Left lung (tissue), 14 donors: ENCODE data around the gene RCBTB2. TPM values are rescaled to one million over a fixed set of nuclear protein-coding genes. Genes with fewer than 3 reads are reported as not detected.
"Not testable (repeated sequence)": the region's sequence is repeated elsewhere in the genome, so short reads cannot be mapped to it uniquely, and the experiment has no call there.

Experiments
- ATAC-seq: fragments of 200-7000 bp; cut with Tn5 transposase; one replicate; pipeline ENCODE4 v1.9.1; 2020; ENCODE audit warnings: moderate library complexity
- DNase-seq, 4 donors: peaks; one replicate each; pipeline ENCODE4 v3.0.0-alpha.2; 2013 to 2020
- H3K27ac ChIP-seq, 2 donors: fragments of 200-600 bp; sonication (generic) in 1 of 2; one replicate each; pipeline versions ENCODE4 v1.5.0 to v1.8.0; 2020 to 2021
- H3K27me3 ChIP-seq, 2 donors: fragments of 200-600 bp; sonication (generic) in 1 of 2; one replicate each; pipeline versions ENCODE4 v1.5.0 to v1.8.0; 2020 to 2021
- H3K36me3 ChIP-seq, 2 donors: fragments of 200-600 bp; sonication (generic) in 1 of 2; one replicate each; pipeline versions ENCODE4 v1.5.0 to v1.8.0; 2020 to 2021
- H3K4me1 ChIP-seq, 2 donors: fragments of 200-600 bp; one replicate each; pipeline ENCODE4 v1.8.0; 2021
- H3K4me3 ChIP-seq, 2 donors: fragments of 200-600 bp; sonication (generic) in 1 of 2; one replicate each; pipeline versions ENCODE4 v1.5.0 to v1.8.0; 2020 to 2021; ENCODE audit warnings: mild to moderate bottlenecking in 1 of 2
- H3K9me3 ChIP-seq, 2 donors: fragments of 200-600 bp; sonication (generic) in 1 of 2; one replicate each; pipeline versions ENCODE4 v1.5.0 to v1.8.0; 2020 to 2021
- intact Hi-C, 2 donors: fragments of 100-400 bp; cut with DNase I; formaldehyde crosslinking; loops; one replicate each; pipeline versions ENCODE4 v1.11.2 to v1.14.2; 2022
- long read RNA-seq, 12 donors: library from polyadenylated mRNA in 2 of 12; unstranded in 2 of 12; transcript quantifications; one replicate each; pipeline ENCODE4 v2.0.0 and lab custom pipeline, GENCODE V29; 2019 to 2026
- polyA plus RNA-seq, 6 donors: library from polyadenylated mRNA; unstranded; fragments of 120-200 nt; gene quantifications; one replicate each; pipeline ENCODE4 v1.2.1, GENCODE V29; 2013; ENCODE audit not compliant: insufficient read length in 6 of 6
- total RNA-seq, 2 donors: library from RNA; stranded (reverse); fragmentation: NEBNext Ultra II Directional; extraction: Animal tissue kit (Norgen Biotek cat#: 25700); gene quantifications; one replicate each; pipeline ENCODE4 v1.2.1, GENCODE V29; 2021
- TF ChIP-seq, protein P1 (sequence below), 2 donors: fragments of 200-600 bp; sonication (generic) in 1 of 2; IDR thresholded peaks; one replicate each; pipeline versions ENCODE4 v1.5.0 to v1.8.0; 2021; ENCODE audit warnings: antibody characterized with exemption in 2 of 2
- donor health status: DM: no; HTN: yes; CAD: no.
- donor health status: DM: no; HTN: no; CAD: no.

Gene RCBTB2
- total RNA-seq (10 to 100 TPM; 17.1 to 17.2 TPM), polyA plus RNA-seq (10 to 100 TPM; 38.5 to 44.5 (median 41.3) TPM)
- long read RNA-seq, donor 1, transcript RCBTB2-206 (12 exons, 2,984 nt) = major isoform, 6 of 13 reads
- long read RNA-seq, donor 1, partial matches to known transcripts = 5 of 13 reads
- long read RNA-seq, donor 1, other reads (novel, unspliced or antisense) = 0 of 13 reads
- long read RNA-seq, donor 2, partial matches to known transcripts = 0 of 3 reads
- long read RNA-seq, donor 2, other reads (novel, unspliced or antisense) = 0 of 3 reads
- long read RNA-seq, donor 3, transcript RCBTB2-206 (12 exons, 2,984 nt) = major isoform, 6 of 10 reads
- long read RNA-seq, donor 3, partial matches to known transcripts = 0 of 10 reads
- long read RNA-seq, donor 3, other reads (novel, unspliced or antisense) = 0 of 10 reads
- long read RNA-seq, donor 4, partial matches to known transcripts = 1 of 4 reads
- long read RNA-seq, donor 4, other reads (novel, unspliced or antisense) = 1 of 4 reads
- long read RNA-seq, donor 5, partial matches to known transcripts = 0 of 3 reads
- long read RNA-seq, donor 5, other reads (novel, unspliced or antisense) = 0 of 3 reads
- long read RNA-seq, donor 6, transcript RCBTB2-201 (15 exons, 3,232 nt) = major isoform, 8 of 11 reads
- long read RNA-seq, donor 6, partial matches to known transcripts = 0 of 11 reads
- long read RNA-seq, donor 6, other reads (novel, unspliced or antisense) = 0 of 11 reads
- long read RNA-seq, donor 7, transcript RCBTB2-206 (12 exons, 2,984 nt) = major isoform, 5 of 16 reads
- long read RNA-seq, donor 7, partial matches to known transcripts = 9 of 16 reads
- long read RNA-seq, donor 7, other reads (novel, unspliced or antisense) = 0 of 16 reads
- long read RNA-seq, donor 8, transcript RCBTB2-201 (15 exons, 3,232 nt) = major isoform, 6 of 7 reads
- long read RNA-seq, donor 8, partial matches to known transcripts = 0 of 7 reads
- long read RNA-seq, donor 8, other reads (novel, unspliced or antisense) = 0 of 7 reads
- long read RNA-seq, donor 9 = 0 reads
- long read RNA-seq, donor 10, partial matches to known transcripts = 2 of 8 reads
- long read RNA-seq, donor 10, other reads (novel, unspliced or antisense) = 6 of 8 reads
- long read RNA-seq, donor 11, transcript RCBTB2-206 (12 exons, 2,984 nt) = major isoform, 9 of 14 reads
- long read RNA-seq, donor 11, transcript RCBTB2-201 (15 exons, 3,232 nt) = minor isoform, 5 of 14 reads
- long read RNA-seq, donor 11, partial matches to known transcripts = 0 of 14 reads
- long read RNA-seq, donor 11, other reads (novel, unspliced or antisense) = 0 of 14 reads
- long read RNA-seq, donor 12, partial matches to known transcripts = 0 of 3 reads
- long read RNA-seq, donor 12, other reads (novel, unspliced or antisense) = 0 of 3 reads

- Histone ChIP-seq H3K27ac (peak within 1 kb of the TSS; percentile 95 to 97), H3K27me3 (no peaks in the 10 kb centered on the region), H3K4me1 (peaks cover 4 to 33% of the 10 kb centered on the region in 2 donors), H3K4me3 (peak within 1 kb of the TSS; percentile 59 to 62), H3K36me3 (no peaks in the 10 kb centered on the region), H3K9me3 (no peaks in the 10 kb centered on the region)
- peak; percentile 97 for ATAC-seq
- TF ChIP-seq, protein P1, sequence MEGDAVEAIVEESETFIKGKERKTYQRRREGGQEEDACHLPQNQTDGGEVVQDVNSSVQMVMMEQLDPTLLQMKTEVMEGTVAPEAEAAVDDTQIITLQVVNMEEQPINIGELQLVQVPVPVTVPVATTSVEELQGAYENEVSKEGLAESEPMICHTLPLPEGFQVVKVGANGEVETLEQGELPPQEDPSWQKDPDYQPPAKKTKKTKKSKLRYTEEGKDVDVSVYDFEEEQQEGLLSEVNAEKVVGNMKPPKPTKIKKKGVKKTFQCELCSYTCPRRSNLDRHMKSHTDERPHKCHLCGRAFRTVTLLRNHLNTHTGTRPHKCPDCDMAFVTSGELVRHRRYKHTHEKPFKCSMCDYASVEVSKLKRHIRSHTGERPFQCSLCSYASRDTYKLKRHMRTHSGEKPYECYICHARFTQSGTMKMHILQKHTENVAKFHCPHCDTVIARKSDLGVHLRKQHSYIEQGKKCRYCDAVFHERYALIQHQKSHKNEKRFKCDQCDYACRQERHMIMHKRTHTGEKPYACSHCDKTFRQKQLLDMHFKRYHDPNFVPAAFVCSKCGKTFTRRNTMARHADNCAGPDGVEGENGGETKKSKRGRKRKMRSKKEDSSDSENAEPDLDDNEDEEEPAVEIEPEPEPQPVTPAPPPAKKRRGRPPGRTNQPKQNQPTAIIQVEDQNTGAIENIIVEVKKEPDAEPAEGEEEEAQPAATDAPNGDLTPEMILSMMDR (IDR thresholded peaks at IDR 0.05) = no peak
- intact Hi-C loops = no loop called here
- DNase-seq = peak; percentile 99 to 100 (median 100)
These were observed at the start of gene RCBTB2 for GRCh38 chr13:48532506-48533499. RCBTB2 (minus strand) TSS chr13:48533080; CDS start chr13:48521939, 11,141 bp downstream.

DNA sequence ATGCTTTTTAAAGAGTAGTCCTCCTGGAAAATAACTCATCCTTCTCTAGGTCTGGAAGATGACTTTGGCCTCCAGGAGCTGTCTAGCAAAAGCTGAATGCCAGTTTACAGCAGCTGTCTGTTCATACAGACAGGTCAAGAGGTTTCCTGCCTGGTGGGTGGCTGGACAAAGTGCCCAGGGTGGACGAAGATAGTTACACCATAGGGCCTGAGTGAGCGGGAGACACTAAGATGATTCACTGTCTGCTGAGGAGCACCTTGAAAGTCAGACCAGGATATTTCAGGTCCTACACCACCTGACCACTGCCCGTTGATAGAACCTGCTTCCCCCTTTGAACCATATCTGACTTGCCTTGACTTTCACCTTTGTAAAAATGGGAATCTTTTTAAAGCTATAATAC is 49.2 kb upstream of the RCBTB2 start:
- Histone ChIP-seq H3K9me3 (no peaks in the 10 kb centered on the region), H3K27ac (no peak overlapping the region), H3K4me3 (no peak overlapping the region), H3K4me1 (peaks cover 21 to 55% of the 10 kb centered on the region in 2 donors), H3K36me3 (no peaks in the 10 kb centered on the region), H3K27me3 (no peaks in the 10 kb centered on the region)
- DNase-seq (no peak), ATAC-seq (no peak)
- TF ChIP-seq, protein P1 (IDR thresholded peaks at IDR 0.05) = no peak
- intact Hi-C loops = loop anchor here in 1 of 2 donors (5.0 kb wide), 1 partner anchor 250 kb away; no protein-coding TSS in a partner anchor

- Histone ChIP-seq H3K9me3 (no peaks in the 10 kb centered on the region), H3K36me3 (no peaks in the 10 kb centered on the region), H3K4me1 (peaks cover 14 to 45% of the 10 kb centered on the region in 2 donors), H3K4me3 (no peak overlapping the region), H3K27ac (no peak overlapping the region), H3K27me3 (no peaks in the 10 kb centered on the region)
- TF ChIP-seq, protein P1 (IDR thresholded peaks at IDR 0.05) = no peak
- DNase-seq (no peak), ATAC-seq (no peak)
- intact Hi-C loops = loop anchor here in 1 of 2 donors (5.0 kb wide), 1 partner anchor 249 kb away; no protein-coding TSS in a partner anchor
These were observed 48.0 kb upstream of the RCBTB2 start for GRCh38 chr13:48580896-48581295.

- Histone ChIP-seq H3K4me1 (peaks cover 8 to 42% of the 10 kb centered on the region in 2 donors), H3K27ac (no peak overlapping the region), H3K4me3 (no peak overlapping the region), H3K36me3 (no peaks in the 10 kb centered on the region), H3K9me3 (no peaks in the 10 kb centered on the region), H3K27me3 (no peaks in the 10 kb centered on the region)
- ATAC-seq (peak; percentile 83), DNase-seq (peak in 2 of 4 donors; percentile 57 to 74)
- intact Hi-C loops = loop anchor here in 1 of 2 donors (5.0 kb wide), 1 partner anchor 248 kb away; no protein-coding TSS in a partner anchor
- TF ChIP-seq, protein P1 (IDR thresholded peaks at IDR 0.05) = peak; percentile 47 to 85
These were observed 47.4 kb upstream of the RCBTB2 start for GRCh38 chr13:48580185-48580803.

DNA sequence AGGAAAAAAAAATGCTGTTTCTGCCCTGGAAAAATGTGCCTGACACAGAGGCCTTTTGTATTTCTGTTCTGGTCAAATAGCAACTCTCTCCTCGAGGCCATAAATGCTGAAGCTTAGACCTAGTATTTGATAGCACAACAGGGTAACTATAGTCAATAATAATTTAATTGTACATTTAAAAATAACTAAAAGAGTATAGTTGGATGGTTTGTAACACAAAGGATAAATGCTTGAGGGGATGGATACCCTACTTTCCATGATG is 47.0 kb upstream of the RCBTB2 start:
- not testable (repeated sequence) for ATAC-seq, H3K27me3 ChIP-seq, H3K9me3 ChIP-seq, H3K36me3 ChIP-seq, DNase-seq, H3K4me3 ChIP-seq
- H3K4me1 ChIP-seq = peaks cover 6 to 44% of the 10 kb centered on the region in 2 donors
- H3K27ac ChIP-seq = peak overlapping the region in 1 of 2 donors; percentile 90
- intact Hi-C loops = loop anchor here in 1 of 2 donors (5.0 to 10.0 kb wide), 3 partner anchors 85 to 248 kb away; no protein-coding TSS in a partner anchor
